DMS114 treated with DMSO at 0.1 percent for 48 hours (cell line): ENCODE measurements around the gene PKD2L1.

Experiments
- DNase-seq: peaks from one replicate; lab custom pipeline; 2025; ENCODE audit not compliant: unreplicated experiment; lab: John Stamatoyannopoulos, UW

PKD2L1 gene

DNA sequence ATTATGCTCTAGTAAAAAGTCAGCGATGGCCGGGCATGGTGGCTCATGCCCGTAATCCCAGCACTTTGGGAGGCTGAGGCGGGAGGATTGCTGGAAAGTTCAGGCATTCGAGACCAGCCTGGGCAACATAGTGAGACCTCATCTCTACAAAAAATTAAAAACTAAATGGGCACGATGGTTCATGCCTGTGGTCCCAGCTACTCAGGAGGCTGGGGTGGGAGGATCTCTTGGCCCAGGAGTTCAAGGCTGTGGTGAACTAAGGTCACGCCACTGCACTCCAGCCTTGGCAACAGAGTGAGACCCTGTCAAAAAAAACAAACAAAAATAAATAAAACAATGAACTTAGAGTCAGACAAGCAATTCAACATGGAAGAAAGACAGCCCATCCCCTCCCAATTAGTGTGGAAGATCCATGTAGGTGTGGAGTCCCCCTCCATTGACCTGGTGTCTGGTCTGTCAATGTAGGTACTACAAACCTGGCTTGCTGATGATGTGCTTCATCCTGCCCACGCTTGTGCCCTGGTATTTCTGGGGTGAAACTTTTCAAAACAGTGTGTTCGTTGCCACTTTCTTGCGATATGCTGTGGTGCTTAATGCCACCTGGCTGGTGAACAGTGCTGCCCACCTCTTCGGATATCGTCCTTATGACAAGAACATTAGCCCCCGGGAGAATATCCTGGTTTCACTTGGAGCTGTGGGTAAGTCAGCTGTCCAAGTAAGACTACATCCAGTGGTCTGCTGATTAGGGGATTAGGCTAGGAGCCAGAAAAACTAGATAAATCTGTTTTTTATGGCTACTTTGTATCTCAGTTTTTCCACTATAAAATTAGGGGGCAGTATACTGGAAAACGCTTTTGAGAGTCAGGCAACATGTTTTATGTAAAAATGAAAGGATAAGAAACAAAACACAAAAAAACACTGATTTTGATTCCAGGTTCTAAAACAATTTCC, 26.3 kb upstream of the PKD2L1 start:
- no peak for DNase-seq

DNA sequence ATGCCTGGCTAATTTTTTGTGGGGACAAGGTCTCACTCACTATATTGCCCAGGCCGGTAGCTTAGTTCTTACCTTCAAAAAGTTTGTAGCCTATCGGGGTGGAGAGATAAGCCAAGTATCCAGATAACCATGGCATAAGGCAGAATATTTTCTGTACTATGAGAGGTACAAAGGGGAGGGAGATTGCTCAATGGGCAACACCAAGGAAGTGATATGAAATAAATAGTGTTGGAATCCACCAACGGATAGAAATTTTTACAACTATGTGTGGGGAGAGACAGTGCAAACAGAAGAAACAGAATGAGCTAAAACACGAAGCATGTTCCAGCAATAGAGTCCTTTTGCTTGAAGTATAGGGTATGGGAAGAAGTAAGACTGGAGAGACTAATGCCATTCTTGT, 25.1 kb upstream of the PKD2L1 start:
- no peak for DNase-seq

GRCh38 chr10:100353770-100354485, 23.9 kb upstream of the PKD2L1 start:
- DNase-seq = no peak

DNA sequence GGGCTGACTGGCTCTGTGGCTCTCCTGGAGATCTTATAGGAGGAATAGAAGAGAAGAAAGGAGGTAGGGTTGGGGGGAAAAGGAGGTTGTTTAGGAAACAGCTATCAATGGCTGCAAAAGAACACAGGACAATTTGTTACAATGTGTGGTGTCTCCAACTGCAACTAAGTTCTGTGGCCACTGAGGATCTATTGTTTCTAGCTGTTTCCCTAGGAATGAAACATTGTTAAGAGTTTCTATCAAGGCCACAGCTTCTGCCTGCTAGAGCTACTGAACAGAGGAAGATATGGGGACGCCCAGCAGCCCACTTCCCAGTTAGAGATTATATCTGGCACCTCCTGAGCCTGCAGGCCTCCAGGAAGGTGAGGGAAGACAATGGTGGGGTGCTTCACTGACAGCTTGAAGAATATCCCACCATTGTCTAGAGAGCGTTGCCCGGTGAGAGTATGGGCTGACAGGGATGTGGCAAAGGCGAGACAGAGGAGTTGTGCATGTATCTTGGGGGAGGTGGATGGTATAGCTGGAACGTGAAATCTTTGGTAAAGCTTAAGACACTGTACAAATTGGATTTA, 21.0 kb upstream of the PKD2L1 start:
- DNase-seq = no peak

- no peak for DNase-seq
Observed at GRCh38 chr10:100349672-100350071, 19.6 kb upstream of the PKD2L1 start.

DNA sequence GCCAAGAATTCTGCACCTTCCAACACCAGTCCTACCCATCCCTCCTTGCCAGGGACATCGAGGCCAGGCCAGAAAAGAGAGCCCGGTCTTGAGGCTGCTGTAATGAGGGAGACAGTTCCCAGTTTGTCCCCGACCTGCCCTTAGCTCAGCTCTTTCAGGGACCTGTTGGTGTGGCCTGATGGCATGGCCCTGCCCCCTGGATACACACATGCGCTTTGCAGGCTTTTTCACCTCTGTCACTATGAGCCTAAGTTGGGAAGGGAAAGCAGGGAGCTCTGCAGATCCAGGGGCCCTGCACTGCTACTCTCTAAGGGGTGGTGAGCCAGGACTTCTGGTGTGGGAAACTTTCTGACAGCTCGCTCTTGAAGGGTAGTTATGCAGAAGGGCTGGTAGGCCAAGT, 19.1 kb upstream of the PKD2L1 start:
- DNase-seq = no peak

GRCh38 chr10:100348389-100348927, 18.4 kb upstream of the PKD2L1 start:
- DNase-seq = no peak

DNA sequence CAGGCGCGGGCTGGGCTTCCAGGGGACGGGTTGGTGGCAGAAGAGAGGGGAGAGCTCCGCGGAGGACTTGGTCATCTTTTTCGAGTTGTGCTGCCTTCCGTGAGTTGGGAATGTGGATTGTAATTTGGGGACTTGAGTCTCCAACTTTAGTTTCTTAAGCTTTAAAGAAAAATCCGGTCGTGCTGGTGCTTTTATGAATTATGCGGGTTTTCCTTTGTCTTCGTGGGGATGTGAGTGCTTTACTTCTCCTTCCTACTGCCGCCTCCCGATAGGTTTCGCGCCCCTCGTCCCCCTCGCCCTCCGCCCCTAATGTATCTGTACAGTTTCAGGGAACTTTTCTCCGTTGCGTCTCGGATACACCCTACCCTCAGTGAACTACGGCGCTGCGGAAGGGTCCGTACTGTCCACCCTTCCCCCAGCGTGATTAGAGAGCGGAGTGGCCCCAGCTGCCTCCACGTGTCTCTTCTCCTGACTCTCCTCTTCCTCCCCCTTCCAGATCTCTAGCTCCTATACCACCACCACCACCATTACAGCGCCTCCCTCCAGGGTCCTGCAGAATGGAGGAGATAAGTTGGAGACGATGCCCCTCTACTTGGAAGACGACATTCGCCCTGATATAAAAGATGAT, 17.7 kb upstream of the PKD2L1 start:
- DNase-seq = no peak

DNA sequence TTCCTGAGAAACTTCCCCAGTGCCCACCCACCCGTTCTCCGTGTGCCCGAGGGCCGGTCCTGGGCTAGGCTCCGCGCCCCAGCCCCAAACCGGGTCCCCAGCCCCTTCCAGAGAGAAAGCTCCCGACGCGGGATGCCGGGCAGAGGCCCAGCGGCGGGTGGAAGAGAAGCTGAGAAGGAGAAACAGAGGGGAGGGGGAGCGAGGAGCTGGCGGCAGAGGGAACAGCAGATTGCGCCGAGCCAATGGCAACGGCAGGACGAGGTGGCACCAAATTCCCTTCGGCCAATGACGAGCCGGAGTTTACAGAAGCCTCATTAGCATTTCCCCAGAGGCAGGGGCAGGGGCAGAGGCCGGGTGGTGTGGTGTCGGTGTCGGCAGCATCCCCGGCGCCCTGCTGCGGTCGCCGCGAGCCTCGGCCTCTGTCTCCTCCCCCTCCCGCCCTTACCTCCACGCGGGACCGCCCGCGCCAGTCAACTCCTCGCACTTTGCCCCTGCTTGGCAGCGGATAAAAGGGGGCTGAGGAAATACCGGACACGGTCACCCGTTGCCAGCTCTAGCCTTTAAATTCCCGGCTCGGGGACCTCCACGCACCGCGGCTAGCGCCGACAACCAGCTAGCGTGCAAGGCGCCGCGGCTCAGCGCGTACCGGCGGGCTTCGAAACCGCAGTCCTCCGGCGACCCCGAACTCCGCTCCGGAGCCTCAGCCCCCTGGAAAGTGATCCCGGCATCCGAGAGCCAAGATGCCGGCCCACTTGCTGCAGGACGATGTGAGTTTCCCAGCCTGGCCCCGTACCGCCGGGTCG, 16.9 kb upstream of the PKD2L1 start, which contains the start of gene SCD:
Gene SCD, plus strand, starts transcription at position 469 of the 803 bp plus-strand sequence. Its CDS starts 272 bp downstream, at position 741.
- peak; percentile 89 for DNase-seq

DNA sequence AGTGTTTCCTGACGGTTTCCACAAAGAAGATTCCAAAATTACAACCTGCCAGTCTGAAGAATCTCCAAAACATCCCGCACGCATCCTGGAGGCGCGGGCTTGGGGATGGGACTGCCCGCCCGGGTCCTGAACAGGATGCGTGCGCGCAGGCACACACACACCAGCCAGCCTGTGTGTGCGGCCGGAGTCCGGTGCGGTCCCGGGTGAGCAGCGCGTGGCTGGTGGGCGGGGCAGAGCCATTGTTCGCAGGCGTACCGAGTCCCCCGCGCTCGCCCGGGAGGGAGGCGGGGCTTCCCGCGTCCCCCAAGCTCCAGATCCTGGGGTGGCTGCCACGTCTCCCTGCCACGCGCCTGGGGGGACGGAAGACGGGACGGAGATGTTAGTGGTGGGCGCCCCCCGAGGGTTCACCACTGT, 16.3 kb upstream of the PKD2L1 start:
- DNase-seq = peak; percentile 40

GRCh38 chr10:100345570-100346330, 15.7 kb upstream of the PKD2L1 start:
- DNase-seq = no peak

DNA sequence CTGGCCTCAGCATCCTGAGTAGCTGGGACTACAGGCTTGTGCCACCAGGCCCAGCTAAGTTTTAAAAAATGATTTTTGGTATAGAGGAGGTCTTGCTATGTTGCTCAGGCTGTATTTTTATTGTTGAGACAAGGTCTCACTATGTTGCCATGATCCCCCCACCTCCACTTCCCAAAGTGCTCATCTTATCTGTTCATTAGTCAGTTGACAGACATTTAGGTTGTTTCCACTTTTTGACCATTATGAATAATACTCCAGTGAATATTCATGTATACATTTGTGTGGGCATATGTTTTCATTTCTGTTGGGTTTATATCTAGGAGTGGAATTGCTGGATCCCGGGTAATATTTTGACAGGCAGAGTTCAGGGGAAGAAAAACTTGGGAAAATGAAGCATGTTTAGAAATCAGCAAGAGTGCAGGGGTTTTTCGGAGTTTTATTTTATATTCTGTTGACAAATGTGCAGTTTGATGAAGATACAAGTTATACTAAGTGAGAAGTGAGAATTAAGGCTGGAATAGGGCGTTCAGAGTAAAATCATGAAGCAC, 14.3 kb upstream of the PKD2L1 start:
- DNase-seq = no peak

GRCh38 chr10:100342627-100342972, 12.6 kb upstream of the PKD2L1 start:
- no peak for DNase-seq

DNA sequence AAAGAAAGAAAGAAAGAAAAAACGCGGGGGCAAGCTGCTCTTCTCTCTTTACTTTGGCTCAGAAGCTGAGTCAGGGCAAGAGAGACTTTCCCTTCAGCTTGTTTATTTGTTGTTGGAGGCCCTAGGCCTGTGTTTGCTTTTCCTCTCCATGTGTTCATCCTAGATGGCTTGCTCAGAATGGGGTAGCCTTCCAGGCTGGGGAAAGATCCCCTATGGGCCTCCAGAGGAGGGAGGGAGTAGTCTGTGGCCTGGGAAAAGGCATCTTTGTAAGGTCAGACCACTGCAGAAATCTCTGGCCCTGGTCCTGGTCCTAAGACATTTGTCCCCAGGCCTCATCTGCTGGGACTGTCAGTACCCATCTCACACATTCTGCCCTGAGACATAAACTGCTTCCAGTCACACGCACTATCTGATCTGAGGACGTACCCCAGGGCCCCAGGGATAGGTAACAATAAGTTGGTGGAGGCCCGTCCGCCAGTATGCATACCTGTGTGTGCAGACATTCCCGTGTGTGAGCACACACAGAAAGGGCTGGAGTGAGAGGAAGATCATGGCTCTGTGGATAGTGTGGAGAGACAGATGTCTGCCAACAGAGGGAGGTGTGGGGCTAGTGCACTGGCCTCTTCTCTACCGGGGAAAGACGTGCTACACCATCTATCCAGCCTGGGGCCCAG, 12.1 kb upstream of the PKD2L1 start:
- DNase-seq = peak; percentile 67

DNA sequence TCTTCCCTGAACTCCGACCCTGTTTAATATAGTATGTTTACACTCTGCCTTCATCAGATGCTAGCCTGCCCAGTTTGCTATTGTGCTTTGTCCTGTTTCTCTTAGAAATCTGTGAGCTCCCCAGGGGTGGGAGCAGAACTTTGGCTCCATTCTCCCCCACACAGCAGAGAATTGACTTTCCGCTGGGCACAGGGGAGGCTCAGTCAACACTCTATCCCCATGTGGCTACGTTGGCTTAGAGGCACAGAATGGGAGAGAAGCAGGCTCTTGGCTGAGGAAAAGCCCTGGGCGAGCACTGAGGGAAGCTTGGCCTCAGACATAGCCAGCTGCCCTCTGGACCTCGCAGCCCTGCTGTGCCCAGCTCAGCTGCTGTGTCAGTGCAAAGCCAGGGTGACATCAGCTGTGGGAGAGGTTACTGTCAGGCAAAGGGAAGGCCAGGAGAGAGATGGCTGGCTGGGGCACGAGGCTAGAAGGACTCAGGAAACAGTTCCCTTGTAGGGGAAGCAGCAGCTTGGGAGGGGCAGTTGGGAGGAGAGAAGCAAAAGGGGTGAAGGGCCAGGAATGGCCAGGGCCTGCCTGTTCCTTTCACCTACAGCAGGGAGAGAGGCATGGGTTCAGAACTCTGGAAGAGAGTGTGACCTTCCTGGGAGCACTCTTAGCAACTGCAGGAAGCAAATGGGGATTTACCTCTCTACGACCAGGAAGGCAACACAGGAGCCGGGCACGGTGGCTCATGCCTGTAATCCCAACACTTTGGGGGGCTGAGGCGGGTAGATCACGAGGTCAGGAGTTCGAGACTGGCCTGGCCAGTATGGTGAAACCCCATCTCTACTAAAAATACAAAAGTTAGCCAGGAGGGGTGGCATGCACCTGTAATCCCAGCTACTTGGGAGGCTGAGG, 11.2 kb upstream of the PKD2L1 start:
- no peak for DNase-seq

- DNase-seq = no peak
Observed at GRCh38 chr10:100339236-100339635, 9.2 kb upstream of the PKD2L1 start.

- peak; percentile 59 for DNase-seq
Observed at GRCh38 chr10:100338434-100339036, 8.5 kb upstream of the PKD2L1 start.
